Putamen (tissue), 1 donor: ENCODE data around the gene BANF2.
"Not testable (repeated sequence)": the region's sequence is repeated elsewhere in the genome, so short reads cannot be mapped to it uniquely, and the experiment has no call there.

ENCODE experiments used
- DNase-seq: peaks from one replicate; pipeline ENCODE4 v3.0.0-alpha.2; 2016; ENCODE audit warnings: low spot score

Gene BANF2

DNA sequence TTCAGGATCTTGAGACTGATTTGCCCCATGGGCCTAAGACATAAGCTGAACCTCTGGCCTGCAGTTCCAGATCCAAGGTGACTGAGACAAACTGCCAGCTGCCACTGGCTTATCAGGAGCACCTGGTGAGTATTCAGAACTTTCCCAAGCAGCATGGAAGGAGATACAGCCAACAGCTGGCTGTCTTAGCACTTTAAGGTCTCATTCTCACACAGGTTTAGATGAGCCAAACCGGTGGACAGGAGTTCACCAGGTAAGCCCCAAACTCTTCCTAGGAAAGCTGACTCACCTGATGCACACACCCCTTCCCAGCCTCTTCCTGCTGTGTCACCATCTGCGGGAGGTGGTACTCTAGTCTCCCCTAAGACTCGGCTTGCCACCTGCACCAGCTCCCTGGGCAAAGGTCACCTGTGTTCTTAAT, at the start of gene BANF2:
Gene BANF2, plus strand, starts transcription at position 36 of the 421 bp plus-strand sequence. CDS start 25,060 bp downstream, outside the sequence.
- DNase-seq: no peak

- DNase-seq: no peak
Observed at GRCh38 chr20:17650301-17651128, 49.3 kb upstream of the BANF2 start.

- DNase-seq: no peak
Observed at GRCh38 chr20:17651129-17651759, 48.5 kb upstream of the BANF2 start.

- no peak for DNase-seq
Observed at GRCh38 chr20:17651760-17652388, 47.9 kb upstream of the BANF2 start.

DNA sequence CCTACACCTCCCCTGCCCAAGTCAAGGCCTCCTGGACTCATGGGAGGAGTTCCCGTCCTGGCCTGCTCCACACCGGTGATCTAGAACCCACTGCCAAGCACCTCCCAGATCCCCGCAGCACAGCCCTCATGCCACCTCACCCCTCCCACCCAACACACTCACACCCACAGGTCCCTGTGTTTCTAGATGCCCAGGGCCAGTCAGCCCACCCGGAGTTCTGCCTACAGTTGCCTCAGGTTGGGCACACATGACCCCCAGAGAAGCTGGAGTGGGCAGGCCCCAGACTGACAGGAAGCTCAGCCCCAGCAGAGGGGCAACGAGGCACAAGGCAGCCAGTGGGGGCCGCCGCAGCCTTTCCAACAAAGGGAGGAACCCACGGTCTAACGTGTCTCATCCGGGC, 47.4 kb upstream of the BANF2 start:
- no peak for DNase-seq

GRCh38 chr20:17653835-17654648, 45.7 kb upstream of the BANF2 start:
- DNase-seq: no peak

- no peak for DNase-seq
Observed at GRCh38 chr20:17654649-17655285, 45.0 kb upstream of the BANF2 start.

GRCh38 chr20:17655286-17655651, 44.5 kb upstream of the BANF2 start:
- no peak for DNase-seq

GRCh38 chr20:17655865-17656479, 43.8 kb upstream of the BANF2 start:
- DNase-seq: no peak

DNA sequence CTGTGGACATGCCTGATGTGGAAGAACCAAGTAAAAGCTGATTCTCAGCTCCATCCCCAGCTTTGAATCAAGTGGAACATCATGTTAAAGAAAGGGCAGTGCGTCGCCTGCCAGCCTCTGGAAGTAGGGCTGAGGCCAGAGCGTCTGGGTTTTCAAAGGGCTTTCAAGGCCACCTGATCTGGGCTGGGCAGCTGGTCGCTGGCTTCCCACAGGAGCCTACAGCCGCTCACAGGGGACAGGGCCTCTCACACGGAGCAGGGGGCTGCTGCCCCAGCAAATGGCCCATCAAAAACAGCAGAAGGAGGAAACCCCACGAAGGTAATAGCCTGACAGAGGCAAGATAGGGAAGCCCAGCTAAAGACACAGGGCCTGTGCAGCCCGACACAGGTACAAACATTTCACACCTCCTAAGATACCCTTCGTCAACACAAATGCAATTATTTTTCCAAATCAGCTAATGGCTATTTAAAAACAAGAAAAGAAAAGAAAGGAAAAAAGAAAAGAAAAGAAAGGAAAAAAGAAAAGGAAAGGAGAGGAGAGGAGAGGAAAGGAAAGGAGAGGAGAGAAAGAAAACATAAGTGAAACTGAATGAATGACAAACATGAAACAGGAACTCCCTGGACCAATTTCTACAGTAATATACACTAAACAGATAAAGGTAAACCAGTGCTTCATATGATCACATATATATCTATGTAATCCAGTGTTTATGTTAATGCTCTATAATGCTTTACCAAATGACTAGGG, 42.5 kb upstream of the BANF2 start:
- DNase-seq: no peak

GRCh38 chr20:17657898-17658647, 41.7 kb upstream of the BANF2 start:
- no peak for DNase-seq

GRCh38 chr20:17658648-17658993, 41.1 kb upstream of the BANF2 start:
- no peak for DNase-seq

DNA sequence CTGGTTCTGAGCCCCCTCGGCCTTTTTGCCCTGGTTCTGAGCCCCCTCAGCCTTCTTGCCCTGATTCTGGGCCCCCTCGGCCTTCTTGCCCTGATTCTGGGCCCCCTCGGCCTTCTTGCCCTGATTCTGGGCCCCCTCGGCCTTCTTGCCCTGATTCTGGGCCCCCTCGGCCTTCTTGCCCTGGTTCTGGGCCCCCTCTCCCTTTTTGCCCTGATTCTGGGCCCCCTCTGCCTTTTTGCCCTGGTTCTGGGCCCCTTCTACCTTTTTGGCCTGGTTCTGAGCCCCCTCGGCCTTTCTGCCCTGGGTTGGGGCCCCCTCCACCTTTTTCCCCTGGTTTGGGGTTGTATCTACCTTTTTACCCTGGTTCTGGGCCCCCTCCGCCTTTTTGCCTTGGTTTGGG, 40.4 kb upstream of the BANF2 start:
- not testable (repeated sequence) for DNase-seq

DNA sequence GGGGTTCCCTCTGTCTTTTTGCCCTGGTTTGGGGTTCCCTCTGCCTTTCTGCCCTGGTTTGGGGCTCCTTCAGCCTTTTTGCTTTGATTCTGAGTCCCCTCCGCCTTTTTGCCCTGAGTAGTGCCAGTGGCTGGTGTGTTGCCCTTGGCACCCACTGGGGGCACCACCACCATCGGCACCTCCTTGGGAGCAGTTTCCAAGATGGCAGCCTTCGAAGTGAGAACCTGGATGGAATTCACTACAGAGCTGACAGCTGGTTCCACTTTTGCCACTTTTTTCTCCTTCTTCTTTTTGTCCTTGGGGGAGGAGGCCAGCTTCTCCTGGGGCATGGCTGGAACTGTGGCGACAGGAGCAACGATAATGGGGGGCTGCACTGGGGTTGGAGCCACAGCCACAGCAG, 40.0 kb upstream of the BANF2 start:
- DNase-seq: no peak

- no peak for DNase-seq
Observed at GRCh38 chr20:17660667-17661066, 39.1 kb upstream of the BANF2 start.

DNA sequence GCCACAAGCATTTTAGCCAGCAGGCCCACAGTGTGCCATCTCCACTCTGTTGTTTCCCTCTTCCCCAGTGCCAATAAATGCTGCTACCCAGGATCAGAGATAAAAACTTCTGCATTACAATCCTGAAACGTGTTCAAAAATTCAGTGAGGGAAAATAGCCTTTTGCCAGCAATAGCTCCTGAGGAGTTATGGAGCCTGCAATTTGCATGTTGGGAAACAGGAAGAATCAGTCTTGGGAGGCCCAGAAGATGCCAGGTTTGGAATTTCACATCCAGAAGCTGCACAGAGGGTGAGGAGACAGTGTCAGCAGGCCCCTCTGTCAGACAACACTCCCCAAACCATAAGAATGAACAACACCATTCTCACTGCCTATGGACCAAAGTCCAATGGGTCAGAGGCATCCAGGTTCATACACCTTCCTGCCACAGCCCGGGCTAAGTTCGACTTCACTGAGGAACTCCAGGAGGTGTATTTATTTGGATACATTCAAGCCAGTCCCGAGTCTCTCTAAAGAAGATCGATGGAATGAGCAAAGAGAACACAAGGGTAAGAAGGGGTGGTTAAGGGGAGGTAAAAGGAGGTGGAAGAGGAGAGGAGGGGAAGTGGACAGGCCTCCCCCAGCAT, 38.5 kb upstream of the BANF2 start:
- no peak for DNase-seq

GRCh38 chr20:17662333-17663039, 37.3 kb upstream of the BANF2 start:
- no peak for DNase-seq

DNA sequence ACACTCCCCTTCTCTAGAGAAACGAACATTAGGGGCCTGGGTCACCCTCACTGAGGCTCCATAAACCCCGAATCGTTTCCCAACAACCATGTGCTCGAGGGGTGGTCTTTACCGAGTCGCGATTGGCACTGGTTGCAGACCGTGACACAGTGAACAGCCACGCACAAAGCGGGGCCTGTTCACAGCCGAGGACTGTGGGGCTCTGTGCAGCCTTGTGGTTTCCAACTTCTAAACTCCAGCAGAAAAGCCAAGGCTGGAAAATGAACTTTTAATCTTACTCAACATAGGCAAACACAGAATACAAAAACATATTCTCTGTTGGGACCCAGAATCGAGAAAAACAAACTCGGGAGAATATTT, 36.7 kb upstream of the BANF2 start:
- peak; percentile 45 for DNase-seq

- DNase-seq: no peak
Observed at GRCh38 chr20:17663486-17663885, 36.3 kb upstream of the BANF2 start.
